HG03432 (cell line): Measurements from ENCODE around the gene HOXA7.

Experiments
- ATAC-seq: cut with Tn5 transposase; IDR thresholded peaks from one replicate; pipeline ENCODE4 v1.9.1; 2021; ENCODE audit warnings: mild to moderate bottlenecking, moderate library complexity; ENCODE audit not compliant: unreplicated experiment

HOXA7 gene

GRCh38 chr7:27138472-27138871 is 18.0 kb downstream of the HOXA7 start:
- no peak for ATAC-seq

- ATAC-seq: no peak
Observed at GRCh38 chr7:27137640-27138315, 18.7 kb downstream of the HOXA7 start.

GRCh38 chr7:27134392-27134791 is 22.1 kb downstream of the HOXA7 start:
- peak; percentile 60 for ATAC-seq

- ATAC-seq: no peak
Observed at GRCh38 chr7:27133409-27134231, 22.9 kb downstream of the HOXA7 start.

GRCh38 chr7:27132978-27133377 is 23.5 kb downstream of the HOXA7 start:
- no peak for ATAC-seq

- no peak for ATAC-seq
Observed at GRCh38 chr7:27132214-27132613, 24.3 kb downstream of the HOXA7 start.

GRCh38 chr7:27131390-27131819 is 25.1 kb downstream of the HOXA7 start:
- ATAC-seq: no peak

GRCh38 chr7:27130540-27131389 is 25.7 kb downstream of the HOXA7 start, which contains the start of gene HOXA4:
Gene HOXA4, minus strand, starts transcription at chr7:27130757. Its CDS starts 24 bp downstream, at chr7:27130733.
- peak; percentile 69 for ATAC-seq

GRCh38 chr7:27129729-27130539 is 26.5 kb downstream of the HOXA7 start:
- ATAC-seq: no peak

- ATAC-seq: no peak
Observed at GRCh38 chr7:27128776-27129728, 27.4 kb downstream of the HOXA7 start.

- ATAC-seq: no peak
Observed at GRCh38 chr7:27128034-27128433, 28.4 kb downstream of the HOXA7 start.

- ATAC-seq: no peak
Observed at GRCh38 chr7:27126596-27127327, 29.7 kb downstream of the HOXA7 start.

GRCh38 chr7:27125986-27126394 is 30.5 kb downstream of the HOXA7 start:
- ATAC-seq: no peak

GRCh38 chr7:27124902-27125689 is 31.4 kb downstream of the HOXA7 start:
- ATAC-seq: no peak

- no peak for ATAC-seq
Observed at GRCh38 chr7:27124096-27124901, 32.2 kb downstream of the HOXA7 start.

GRCh38 chr7:27123477-27124053 is 32.9 kb downstream of the HOXA7 start:
- no peak for ATAC-seq
